Measurements from ENCODE around the gene USH2A.

USH2A gene

DNA sequence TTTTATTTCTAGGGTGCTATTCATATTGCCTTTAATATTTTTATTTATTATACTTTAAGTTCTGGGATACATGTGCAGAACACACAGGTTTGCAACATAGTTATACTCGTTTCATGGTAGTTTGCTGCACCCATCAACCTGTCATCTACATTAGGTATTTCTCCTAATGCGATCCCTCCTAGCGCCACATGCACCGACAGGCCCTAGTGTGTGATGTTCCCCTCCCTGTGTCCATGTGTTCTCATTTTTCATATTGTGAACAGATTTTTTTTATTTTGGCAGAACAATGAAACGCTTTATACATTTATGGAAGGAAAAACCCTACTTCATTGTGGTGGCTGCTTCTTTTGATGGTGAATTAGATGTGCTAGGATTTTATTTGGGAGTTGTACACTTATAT lies 14.4 kb upstream of the USH2A start:
- H3K9me3 ChIP-seq, result no peaks in the 10 kb centered on the region
- no peak overlapping the region for H3K4me3 ChIP-seq
- DNase-seq (ENCODE audit: low spot score in 2 of 2), result no peak
- no peaks in the 10 kb centered on the region for H3K27me3 ChIP-seq (ENCODE audit: low read depth)
- in situ Hi-C loops (cut with MboI; ENCODE audit: low sequenced_read_pairs), result no loop called here
- no peaks in the 10 kb centered on the region for H3K36me3 ChIP-seq (replicated peaks)
- no peaks in the 10 kb centered on the region for H3K4me1 ChIP-seq

DNA sequence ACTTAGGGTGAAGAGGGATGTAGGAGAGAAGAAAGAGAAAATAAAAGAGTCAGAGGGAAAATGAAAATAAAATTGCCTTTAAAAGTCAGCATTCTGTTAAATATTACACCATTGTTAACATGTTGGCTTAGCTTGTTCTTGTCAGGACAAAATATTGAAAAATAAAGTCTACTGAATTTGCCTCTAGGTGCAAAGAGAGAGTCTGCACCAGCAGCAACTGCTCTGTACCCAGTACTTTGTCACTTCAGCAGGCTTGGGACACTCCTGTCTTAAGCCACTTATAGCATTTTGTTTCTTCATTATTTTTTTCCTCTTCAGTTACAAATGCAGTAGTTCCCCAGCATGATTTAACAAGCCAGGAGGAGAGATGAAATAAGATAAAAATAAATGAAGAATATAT lies 11.0 kb upstream of the USH2A start:
- H3K36me3 ChIP-seq (replicated peaks), result no peaks in the 10 kb centered on the region
- H3K4me3 ChIP-seq, result no peak overlapping the region
- in situ Hi-C loops (cut with MboI; ENCODE audit: low sequenced_read_pairs), result no loop called here
- no peaks in the 10 kb centered on the region for H3K9me3 ChIP-seq
- no peak for DNase-seq (ENCODE audit: low spot score in 2 of 2)
- no peaks in the 10 kb centered on the region for H3K4me1 ChIP-seq
- no peaks in the 10 kb centered on the region for H3K27me3 ChIP-seq (ENCODE audit: low read depth)

DNA sequence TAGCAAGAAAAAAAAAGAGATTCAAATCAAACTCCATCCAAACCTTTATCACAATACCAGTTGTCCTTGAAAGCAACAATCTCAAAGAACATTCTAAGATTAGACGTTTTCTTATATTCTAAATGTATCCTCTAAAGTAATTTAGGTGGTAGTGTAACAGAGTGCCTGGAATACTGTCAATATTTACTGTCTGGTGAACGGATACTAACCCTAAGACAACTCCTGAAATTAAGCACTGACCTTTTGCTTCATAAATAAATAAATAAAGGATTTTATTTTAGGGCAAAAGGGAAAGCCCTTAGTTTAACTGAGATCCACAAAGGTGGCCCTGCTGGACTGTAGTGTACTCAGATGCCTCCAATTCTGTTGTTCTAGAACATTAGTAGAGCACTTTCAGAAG lies 9.9 kb upstream of the USH2A start:
- H3K27me3 ChIP-seq (ENCODE audit: low read depth), result no peaks in the 10 kb centered on the region
- H3K4me1 ChIP-seq, result no peaks in the 10 kb centered on the region
- no peaks in the 10 kb centered on the region for H3K36me3 ChIP-seq (replicated peaks)
- DNase-seq (ENCODE audit: low spot score in 2 of 2), result no peak
- no peak overlapping the region for H3K4me3 ChIP-seq
- H3K9me3 ChIP-seq, result no peaks in the 10 kb centered on the region
- in situ Hi-C loops (cut with MboI; ENCODE audit: low sequenced_read_pairs), result no loop called here

DNA sequence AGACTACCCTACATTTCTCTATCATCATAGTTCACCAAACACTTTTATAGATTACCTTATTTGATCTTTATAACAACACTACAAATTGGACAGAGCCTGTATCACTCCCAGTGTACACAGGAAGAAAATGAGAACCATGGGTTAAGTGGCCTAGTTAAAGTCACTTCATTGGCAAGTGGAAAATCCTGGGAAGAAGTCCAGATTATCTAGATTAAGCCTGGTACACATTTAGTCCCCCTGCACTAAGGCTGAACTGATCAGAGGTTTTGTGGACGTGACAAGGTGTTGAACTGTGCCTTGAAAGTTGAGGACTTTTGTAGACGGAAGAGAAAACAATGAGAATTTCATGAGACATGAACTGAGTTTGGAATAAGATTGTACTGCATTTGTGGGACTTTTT lies 7.5 kb upstream of the USH2A start:
- in situ Hi-C loops (cut with MboI; ENCODE audit: low sequenced_read_pairs), result no loop called here
- H3K4me3 ChIP-seq, result no peak overlapping the region
- H3K27me3 ChIP-seq (ENCODE audit: low read depth), result no peaks in the 10 kb centered on the region
- no peaks in the 10 kb centered on the region for H3K9me3 ChIP-seq
- no peaks in the 10 kb centered on the region for H3K4me1 ChIP-seq
- DNase-seq (ENCODE audit: low spot score in 2 of 2), result no peak
- no peaks in the 10 kb centered on the region for H3K36me3 ChIP-seq (replicated peaks)

DNA sequence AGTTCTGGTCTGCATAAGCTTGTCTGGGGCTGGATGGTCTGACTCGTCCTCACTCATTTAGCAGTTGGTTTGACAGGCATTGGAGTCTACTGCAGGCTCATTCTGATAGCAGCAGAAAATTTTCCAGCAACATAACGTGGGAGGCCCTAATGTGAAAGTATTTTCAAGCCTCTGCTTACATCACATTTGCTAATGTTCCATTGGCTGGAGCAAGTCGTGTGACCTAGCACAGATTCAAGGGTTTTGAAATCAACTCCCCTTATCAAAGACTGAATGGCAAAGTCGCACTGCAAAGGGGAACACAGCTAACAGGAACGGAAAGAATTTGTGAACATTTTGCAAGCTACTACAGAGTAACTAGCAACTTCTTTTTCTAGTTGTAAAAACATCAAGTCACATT lies 2.3 kb upstream of the USH2A start:
- no peaks in the 10 kb centered on the region for H3K27me3 ChIP-seq (ENCODE audit: low read depth)
- in situ Hi-C loops (cut with MboI; ENCODE audit: low sequenced_read_pairs), result no loop called here
- H3K4me3 ChIP-seq, result no peak overlapping the region
- H3K36me3 ChIP-seq (replicated peaks), result no peaks in the 10 kb centered on the region
- H3K9me3 ChIP-seq, result no peaks in the 10 kb centered on the region
- no peak for DNase-seq (ENCODE audit: low spot score in 2 of 2)
- H3K4me1 ChIP-seq, result no peaks in the 10 kb centered on the region

DNA sequence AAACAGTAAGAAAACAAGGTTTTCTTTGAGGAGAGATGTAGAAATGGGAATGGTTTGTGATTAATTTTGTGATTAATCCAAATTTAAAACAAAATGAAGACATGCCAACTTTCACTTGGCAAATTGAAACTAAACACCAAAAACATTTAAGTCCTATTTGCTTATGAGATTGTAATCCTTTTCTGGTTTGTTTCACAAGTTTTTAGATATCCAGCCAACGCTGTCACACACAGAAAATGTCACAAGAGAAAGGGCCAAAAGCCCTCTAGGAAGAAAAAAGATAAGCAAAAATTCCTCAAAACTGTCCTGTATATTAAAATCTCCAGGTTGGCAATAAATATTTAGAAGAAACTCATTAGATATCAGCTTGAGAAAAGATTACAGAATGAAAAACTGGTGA lies 2.5 kb downstream of the USH2A start:
- Histone ChIP-seq H3K27me3 (ENCODE audit: low read depth) (no peaks in the 10 kb centered on the region), H3K4me1 (peaks cover 7% of the 10 kb centered on the region), H3K4me3 (no peak overlapping the region), H3K9me3 (no peaks in the 10 kb centered on the region), H3K36me3 (replicated peaks) (no peaks in the 10 kb centered on the region)
- in situ Hi-C loops (cut with MboI; ENCODE audit: low sequenced_read_pairs), result no loop called here
- DNase-seq (ENCODE audit: low spot score in 2 of 2), result no peak

DNA sequence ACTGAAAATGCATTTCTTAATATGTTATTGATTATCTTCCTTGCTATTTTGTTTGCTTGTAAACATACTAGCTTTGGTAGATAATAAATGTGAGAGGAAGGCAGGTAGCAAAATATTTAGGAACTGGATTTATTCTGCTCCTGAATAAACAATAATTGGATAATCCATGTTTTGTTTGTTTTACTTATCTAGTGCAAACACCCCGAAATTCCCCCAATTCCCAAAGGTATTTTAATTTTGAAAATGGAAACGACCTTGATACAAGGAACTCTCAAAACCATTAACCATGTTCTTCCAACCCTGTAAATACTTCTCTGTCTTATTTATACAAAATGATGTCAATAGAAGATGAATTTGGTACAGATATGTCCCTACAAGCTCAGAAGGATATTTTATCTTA lies 3.0 kb downstream of the USH2A start:
- no peak for DNase-seq (ENCODE audit: low spot score in 2 of 2)
- Histone ChIP-seq H3K4me1 (peaks cover 7% of the 10 kb centered on the region), H3K27me3 (ENCODE audit: low read depth) (no peaks in the 10 kb centered on the region), H3K4me3 (no peak overlapping the region), H3K9me3 (no peaks in the 10 kb centered on the region), H3K36me3 (replicated peaks) (no peaks in the 10 kb centered on the region)
- in situ Hi-C loops (cut with MboI; ENCODE audit: low sequenced_read_pairs), result no loop called here

DNA sequence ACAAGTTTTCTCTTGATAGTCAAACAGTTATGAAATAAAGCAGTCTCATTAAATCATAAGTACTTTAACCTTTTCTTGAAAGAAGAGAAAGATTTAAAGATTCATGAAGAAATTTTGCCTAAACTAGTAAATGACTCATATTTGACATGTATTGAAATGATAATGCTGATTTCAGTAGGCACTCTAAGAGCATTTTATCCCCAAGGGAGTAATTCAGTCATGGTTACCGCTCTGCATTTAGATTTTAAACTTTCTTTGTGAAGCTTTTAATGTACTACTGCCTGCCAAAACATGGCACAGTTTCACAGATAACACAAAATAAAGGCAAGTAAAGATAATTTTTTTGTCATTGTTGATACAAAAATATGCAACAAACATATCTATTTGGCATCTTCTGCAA lies 6.8 kb downstream of the USH2A start:
- DNase-seq (ENCODE audit: low spot score in 2 of 2), result peak in 1 of 2 experiments; percentile 39
- Histone ChIP-seq H3K4me3 (no peak overlapping the region), H3K9me3 (no peaks in the 10 kb centered on the region), H3K36me3 (replicated peaks) (no peaks in the 10 kb centered on the region), H3K27me3 (ENCODE audit: low read depth) (no peaks in the 10 kb centered on the region), H3K4me1 (peaks cover 7% of the 10 kb centered on the region)
- in situ Hi-C loops (cut with MboI; ENCODE audit: low sequenced_read_pairs), result no loop called here

DNA sequence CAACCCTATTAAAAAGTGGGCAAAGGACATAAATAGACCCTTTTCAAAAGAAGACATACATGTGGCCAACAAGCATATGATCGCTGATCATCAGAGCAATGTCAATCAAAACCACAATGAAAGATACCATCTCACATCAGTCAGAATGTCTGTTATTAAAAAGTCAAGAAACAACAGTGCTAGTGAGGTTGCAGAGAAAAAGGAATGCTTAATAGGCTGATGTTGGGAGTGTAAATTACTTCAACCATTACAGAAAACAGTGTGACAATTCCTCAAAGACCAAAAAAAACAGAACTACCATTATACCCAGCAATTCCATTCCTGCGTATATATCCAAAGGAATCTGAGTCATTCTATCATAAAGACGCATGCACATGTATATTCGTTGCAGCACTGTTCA lies 13.2 kb downstream of the USH2A start:
- H3K4me3 ChIP-seq, result no peak overlapping the region
- H3K27me3 ChIP-seq (ENCODE audit: low read depth), result no peaks in the 10 kb centered on the region
- H3K4me1 ChIP-seq, result no peaks in the 10 kb centered on the region
- H3K9me3 ChIP-seq, result no peaks in the 10 kb centered on the region
- no peaks in the 10 kb centered on the region for H3K36me3 ChIP-seq (replicated peaks)
- in situ Hi-C loops (cut with MboI; ENCODE audit: low sequenced_read_pairs), result no loop called here
- DNase-seq (ENCODE audit: low spot score in 2 of 2), result no peak

DNA sequence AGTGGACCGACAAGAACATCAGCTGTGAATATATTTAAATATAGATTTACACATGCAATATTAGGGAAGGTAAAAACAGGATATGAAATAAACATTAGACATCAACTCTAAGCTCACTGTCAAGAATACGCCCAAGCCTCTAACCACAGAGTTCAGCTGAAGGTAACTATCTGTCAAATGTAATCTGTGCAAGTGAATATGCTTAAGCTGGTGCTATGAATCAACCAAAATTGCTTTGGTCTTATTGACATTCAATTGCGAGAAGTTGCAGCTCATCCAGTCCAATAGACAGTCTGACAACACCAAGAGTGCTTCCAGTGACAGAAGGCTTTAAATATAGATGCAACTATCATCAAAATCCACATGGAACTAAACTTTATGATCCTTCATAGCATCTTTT lies 32.3 kb downstream of the USH2A start:
- Histone ChIP-seq H3K9me3 (no peaks in the 10 kb centered on the region), H3K36me3 (replicated peaks) (no peaks in the 10 kb centered on the region), H3K4me1 (no peaks in the 10 kb centered on the region), H3K27me3 (ENCODE audit: low read depth) (no peaks in the 10 kb centered on the region), H3K4me3 (no peak overlapping the region)
- DNase-seq (ENCODE audit: low spot score in 2 of 2), result no peak
- in situ Hi-C loops (cut with MboI; ENCODE audit: low sequenced_read_pairs), result no loop called here

DNA sequence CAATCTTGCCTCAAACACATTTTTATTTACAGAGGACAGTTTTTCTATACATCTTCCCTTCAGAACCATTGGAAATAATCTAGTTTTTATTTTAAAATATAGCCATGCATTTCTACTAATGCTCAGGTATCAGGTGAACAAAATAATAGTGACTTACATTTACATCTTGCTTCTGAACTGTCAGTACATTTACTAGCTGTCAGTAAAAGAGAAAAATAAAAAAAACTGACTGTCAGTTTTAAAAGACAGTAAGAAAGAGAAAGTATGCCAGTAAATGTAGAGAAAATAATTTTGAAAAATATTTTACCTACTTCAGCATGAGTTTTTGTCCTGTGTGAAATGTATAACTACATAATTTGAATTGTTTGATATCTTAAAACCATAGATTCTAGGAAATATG lies 33.5 kb downstream of the USH2A start:
- no peaks in the 10 kb centered on the region for H3K9me3 ChIP-seq
- H3K4me3 ChIP-seq, result no peak overlapping the region
- in situ Hi-C loops (cut with MboI; ENCODE audit: low sequenced_read_pairs), result no loop called here
- no peaks in the 10 kb centered on the region for H3K4me1 ChIP-seq
- no peaks in the 10 kb centered on the region for H3K36me3 ChIP-seq (replicated peaks)
- no peak for DNase-seq (ENCODE audit: low spot score in 2 of 2)
- H3K27me3 ChIP-seq (ENCODE audit: low read depth), result no peaks in the 10 kb centered on the region

DNA sequence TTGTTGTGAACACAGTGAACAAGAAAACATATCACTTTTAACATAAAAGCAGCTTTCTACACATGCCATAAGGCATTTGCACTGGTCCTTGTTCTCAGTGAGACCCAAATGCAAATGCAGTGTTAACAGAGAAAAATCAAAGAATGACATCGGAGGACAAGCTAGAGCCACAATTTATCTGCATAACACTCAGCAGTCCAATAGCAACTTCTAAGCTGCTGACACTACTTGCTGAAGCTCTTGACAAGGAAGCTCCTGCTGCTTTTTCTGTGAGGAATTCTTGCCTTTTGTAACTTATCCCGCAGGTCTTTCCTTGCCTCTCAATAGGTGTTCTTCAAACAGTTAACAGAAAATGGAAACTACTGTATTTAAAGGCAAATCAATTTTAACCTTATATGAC lies 34.7 kb downstream of the USH2A start:
- Histone ChIP-seq H3K4me1 (no peaks in the 10 kb centered on the region), H3K36me3 (replicated peaks) (no peaks in the 10 kb centered on the region), H3K27me3 (ENCODE audit: low read depth) (no peaks in the 10 kb centered on the region), H3K4me3 (no peak overlapping the region), H3K9me3 (no peaks in the 10 kb centered on the region)
- DNase-seq (ENCODE audit: low spot score in 2 of 2), result no peak
- in situ Hi-C loops (cut with MboI; ENCODE audit: low sequenced_read_pairs), result no loop called here

DNA sequence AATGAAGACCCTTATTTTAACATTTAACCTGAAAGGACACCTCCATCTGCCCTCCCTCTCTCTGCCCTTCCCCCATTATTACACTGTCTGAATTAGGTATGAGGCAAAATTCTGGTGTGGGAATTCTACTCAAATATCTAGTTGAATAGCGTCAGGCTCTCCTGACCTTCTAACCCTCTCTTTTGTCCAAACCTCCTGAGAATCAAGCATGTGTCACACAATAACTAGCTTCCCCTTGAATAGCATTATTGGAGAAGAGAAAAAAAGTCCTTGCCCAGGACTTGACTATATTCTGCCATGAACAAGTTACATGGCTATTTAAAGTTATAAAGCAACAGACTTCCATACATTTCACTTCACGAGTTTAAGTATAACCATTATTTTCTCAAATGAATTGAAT lies 35.5 kb downstream of the USH2A start:
- no peak for DNase-seq (ENCODE audit: low spot score in 2 of 2)
- Histone ChIP-seq H3K27me3 (ENCODE audit: low read depth) (no peaks in the 10 kb centered on the region), H3K4me3 (no peak overlapping the region), H3K36me3 (replicated peaks) (no peaks in the 10 kb centered on the region), H3K4me1 (no peaks in the 10 kb centered on the region), H3K9me3 (no peaks in the 10 kb centered on the region)
- in situ Hi-C loops (cut with MboI; ENCODE audit: low sequenced_read_pairs), result no loop called here

DNA sequence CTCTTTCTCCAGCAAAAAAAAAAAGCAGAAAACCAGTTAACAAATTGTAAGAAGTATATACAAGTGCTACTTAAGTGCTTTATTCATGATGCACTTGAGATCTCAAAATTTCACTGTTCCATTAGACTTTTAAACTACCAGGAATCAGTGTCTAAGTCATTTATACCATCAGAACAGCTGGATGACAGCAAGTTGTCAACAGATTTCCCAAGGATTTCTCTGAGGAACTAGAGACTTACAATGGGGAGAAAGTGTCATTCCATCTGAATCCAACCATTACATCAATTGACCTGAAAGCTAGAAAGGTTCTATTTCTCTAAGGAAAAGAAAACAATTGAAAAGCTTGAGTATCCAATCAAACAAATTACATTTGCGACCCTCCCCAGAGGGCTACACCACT lies 43.8 kb downstream of the USH2A start:
- peaks cover 5% of the 10 kb centered on the region; the same call in 1 of the 2 replicates for H3K27me3 ChIP-seq (ENCODE audit: low read depth)
- H3K4me1 ChIP-seq, result no peaks in the 10 kb centered on the region
- DNase-seq (ENCODE audit: low spot score in 2 of 2), result no peak
- in situ Hi-C loops (cut with MboI; ENCODE audit: low sequenced_read_pairs), result no loop called here
- no peaks in the 10 kb centered on the region for H3K9me3 ChIP-seq
- H3K4me3 ChIP-seq, result no peak overlapping the region
- no peaks in the 10 kb centered on the region for H3K36me3 ChIP-seq (replicated peaks)

DNA sequence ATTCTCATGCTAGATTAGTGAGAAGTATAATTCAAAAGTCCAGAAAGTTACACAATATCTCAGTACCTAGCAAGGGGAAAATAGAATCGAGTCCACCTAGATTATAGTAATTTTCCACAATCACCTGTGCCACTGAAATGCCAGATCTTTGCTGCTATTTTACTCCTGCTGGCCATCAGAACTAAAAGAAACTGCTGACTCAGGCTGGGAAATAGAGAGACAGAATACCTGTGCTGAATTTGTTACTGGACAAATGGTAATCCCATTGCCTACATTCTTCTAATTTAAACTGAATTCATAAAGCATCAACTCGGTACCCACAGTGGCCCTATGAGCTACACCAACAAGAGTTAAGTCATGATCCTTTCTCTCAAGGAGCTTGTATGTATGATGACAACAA lies 55.0 kb downstream of the USH2A start:
- DNase-seq (ENCODE audit: low spot score in 2 of 2), result no peak
- in situ Hi-C loops (cut with MboI; ENCODE audit: low sequenced_read_pairs), result no loop called here
- Histone ChIP-seq H3K36me3 (replicated peaks) (no peaks in the 10 kb centered on the region), H3K27me3 (ENCODE audit: low read depth) (no peaks in the 10 kb centered on the region), H3K4me3 (no peak overlapping the region), H3K4me1 (no peaks in the 10 kb centered on the region), H3K9me3 (no peaks in the 10 kb centered on the region)

All from HAP-1 (cell line).